Measurements from ENCODE around the gene DMKN. TPM values are rescaled to one million over a fixed set of nuclear protein-coding genes. Genes with fewer than 3 reads are reported as not detected.

DMKN gene
- total and polyA plus RNA-seq, 2 experiments from 2014 or later = 220 to 289 TPM

DNA sequence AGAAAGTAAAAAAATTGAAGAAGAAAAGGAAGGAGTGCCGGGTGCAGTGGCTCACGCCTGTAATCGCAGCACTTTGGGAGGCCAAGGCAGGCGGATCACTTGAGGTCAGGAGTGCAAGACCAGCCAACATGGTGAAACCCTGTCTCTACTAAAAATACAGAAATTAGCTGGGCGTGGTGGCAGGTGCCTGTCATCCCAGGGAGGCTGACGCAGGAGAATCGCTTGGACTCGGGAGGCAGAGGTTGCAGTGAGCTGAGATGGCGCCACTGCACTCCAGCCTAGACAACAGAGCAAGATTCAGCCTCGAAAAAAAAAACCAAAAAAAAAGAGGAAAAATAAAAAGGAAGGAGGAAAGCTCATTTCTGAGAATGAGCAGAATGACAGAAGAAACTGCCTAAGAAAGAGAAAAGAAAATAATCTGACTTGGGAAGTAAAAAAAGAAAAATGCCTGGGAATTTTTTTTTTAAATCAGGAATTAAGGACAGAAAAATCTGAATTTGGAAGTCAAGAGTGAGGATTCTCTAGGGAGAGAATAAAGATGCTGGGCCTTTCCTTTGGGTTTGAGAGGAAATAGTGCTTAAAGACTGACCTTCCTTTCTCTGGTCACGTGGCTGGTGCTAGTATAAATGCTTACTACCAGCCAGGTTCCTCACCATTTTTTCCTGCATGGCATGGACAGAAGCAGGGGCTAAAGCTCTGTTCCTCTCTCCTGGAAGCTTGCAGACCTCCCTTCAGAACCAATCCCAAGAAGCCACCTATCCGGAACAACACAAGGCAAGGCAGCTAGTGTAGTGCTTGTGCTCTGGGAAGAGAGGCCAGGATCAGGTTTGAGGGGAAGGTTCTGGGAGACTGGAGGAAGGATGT lies 65.6 kb downstream of the DMKN start, which contains the start of gene FFAR2:
Gene FFAR2 (plus strand): TSS at position 652 of the 864 bp plus-strand sequence. CDS start 1,458 bp downstream, outside the sequence.
- no peaks in the 10 kb centered on the region for H3K4me1 ChIP-seq (ENCODE audit: low read depth)
- DNase-seq (ENCODE audit: low read depth in 1 of 2, low spot score in 1 of 2) = no peak
- H3K36me3 ChIP-seq = no peaks in the 10 kb centered on the region
- no peaks in the 10 kb centered on the region for H3K27me3 ChIP-seq
- H3K4me3 ChIP-seq = no peak within 1 kb of the TSS
- H3K9me3 ChIP-seq (ENCODE audit: low read depth) = no peaks in the 10 kb centered on the region
- no peak within 1 kb of the TSS for H3K27ac ChIP-seq
- TF ChIP-seq, protein P1, sequence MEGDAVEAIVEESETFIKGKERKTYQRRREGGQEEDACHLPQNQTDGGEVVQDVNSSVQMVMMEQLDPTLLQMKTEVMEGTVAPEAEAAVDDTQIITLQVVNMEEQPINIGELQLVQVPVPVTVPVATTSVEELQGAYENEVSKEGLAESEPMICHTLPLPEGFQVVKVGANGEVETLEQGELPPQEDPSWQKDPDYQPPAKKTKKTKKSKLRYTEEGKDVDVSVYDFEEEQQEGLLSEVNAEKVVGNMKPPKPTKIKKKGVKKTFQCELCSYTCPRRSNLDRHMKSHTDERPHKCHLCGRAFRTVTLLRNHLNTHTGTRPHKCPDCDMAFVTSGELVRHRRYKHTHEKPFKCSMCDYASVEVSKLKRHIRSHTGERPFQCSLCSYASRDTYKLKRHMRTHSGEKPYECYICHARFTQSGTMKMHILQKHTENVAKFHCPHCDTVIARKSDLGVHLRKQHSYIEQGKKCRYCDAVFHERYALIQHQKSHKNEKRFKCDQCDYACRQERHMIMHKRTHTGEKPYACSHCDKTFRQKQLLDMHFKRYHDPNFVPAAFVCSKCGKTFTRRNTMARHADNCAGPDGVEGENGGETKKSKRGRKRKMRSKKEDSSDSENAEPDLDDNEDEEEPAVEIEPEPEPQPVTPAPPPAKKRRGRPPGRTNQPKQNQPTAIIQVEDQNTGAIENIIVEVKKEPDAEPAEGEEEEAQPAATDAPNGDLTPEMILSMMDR (IDR thresholded peaks at IDR 0.05; ENCODE audit: low read depth, low read length) = no peak

Other genes with a start within 250 kb of the DMKN start
- gene USF2, start 244.7 kb downstream of the DMKN start, total RNA-seq = 210 and 235 TPM in 2 replicates
- gene USF2, start 244.7 kb downstream of the DMKN start, polyA plus RNA-seq = 27.9 and 31.7 TPM in 2 replicates
- gene HAMP, start 231.1 kb downstream of the DMKN start, total RNA-seq = 2.5 and 3.7 TPM in 2 replicates
- gene HAMP, start 231.1 kb downstream of the DMKN start, polyA plus RNA-seq = 10.6 and 25.6 TPM in 2 replicates
- gene MAG, start 221.5 kb downstream of the DMKN start, total RNA-seq = 2.1 and 2.4 TPM in 2 replicates
- 1.2 and 1.3 TPM in 2 replicates for gene MAG, start 221.5 kb downstream of the DMKN start, polyA plus RNA-seq
- gene CD22, start 184.5 kb downstream of the DMKN start, total RNA-seq = 0.28 and 0.51 TPM in 2 replicates
- gene CD22, start 184.5 kb downstream of the DMKN start, polyA plus RNA-seq = 0.50 TPM in 1 of 2 replicates, not detected in the other
- gene FFAR1, start 165.7 kb downstream of the DMKN start, total RNA-seq = not detected in 2 replicates
- 0.11 TPM in 1 of 2 replicates, not detected in the other for gene FFAR1, start 165.7 kb downstream of the DMKN start, polyA plus RNA-seq
- gene FFAR3, start 155.2 kb downstream of the DMKN start, total RNA-seq = 0.21 TPM in 1 of 2 replicates, not detected in the other
- gene FFAR3, start 155.2 kb downstream of the DMKN start, polyA plus RNA-seq = not detected in 2 replicates
- gene GPR42, start 142.6 kb downstream of the DMKN start, total RNA-seq = 0.33 and 0.42 TPM in 2 replicates
- gene GPR42, start 142.6 kb downstream of the DMKN start, polyA plus RNA-seq = 0.32 TPM in 1 of 2 replicates, not detected in the other
- not detected in 2 replicates for gene FFAR2, start 65.4 kb downstream of the DMKN start, total RNA-seq
- not detected in 2 replicates for gene FFAR2, start 65.4 kb downstream of the DMKN start, polyA plus RNA-seq
- gene KRTDAP, start 23.2 kb downstream of the DMKN start, total RNA-seq = 0.60 TPM in 1 of 2 replicates, not detected in the other
- 1.4 and 2.2 TPM in 2 replicates for gene KRTDAP, start 23.2 kb downstream of the DMKN start, polyA plus RNA-seq
- 0.15 TPM in 1 of 2 replicates, not detected in the other for gene SBSN, start 14.7 kb upstream of the DMKN start, total RNA-seq
- gene SBSN, start 14.7 kb upstream of the DMKN start, polyA plus RNA-seq = not detected in 2 replicates
- 0.46 TPM in 1 of 2 replicates, not detected in the other for gene GAPDHS, start 19.8 kb upstream of the DMKN start, total RNA-seq
- not detected in 2 replicates for gene GAPDHS, start 19.8 kb upstream of the DMKN start, polyA plus RNA-seq
- 95.9 and 149 TPM in 2 replicates for gene TMEM147, start 32.0 kb upstream of the DMKN start, total RNA-seq
- gene TMEM147, start 32.0 kb upstream of the DMKN start, polyA plus RNA-seq = 186 and 260 TPM in 2 replicates
- gene ATP4A, start 50.0 kb upstream of the DMKN start, total RNA-seq = 0.74 TPM in 1 of 2 replicates, not detected in the other
- 0.10 TPM in 1 of 2 replicates, not detected in the other for gene ATP4A, start 50.0 kb upstream of the DMKN start, polyA plus RNA-seq
- not detected in 2 replicates for gene PMIS2, start 72.5 kb upstream of the DMKN start, total RNA-seq
- not detected in 2 replicates for gene PMIS2, start 72.5 kb upstream of the DMKN start, polyA plus RNA-seq
- 17.2 and 20.5 TPM in 2 replicates for gene HAUS5, start 99.1 kb upstream of the DMKN start, total RNA-seq
- gene HAUS5, start 99.1 kb upstream of the DMKN start, polyA plus RNA-seq = 25.5 and 29.6 TPM in 2 replicates
- gene RBM42, start 115.4 kb upstream of the DMKN start, total RNA-seq = 128 and 146 TPM in 2 replicates
- gene RBM42, start 115.4 kb upstream of the DMKN start, polyA plus RNA-seq = 161 and 170 TPM in 2 replicates
- 1.1 and 3.1 TPM in 2 replicates for gene ETV2, start 128.1 kb upstream of the DMKN start, total RNA-seq
- 3.1 and 4.0 TPM in 2 replicates for gene ETV2, start 128.1 kb upstream of the DMKN start, polyA plus RNA-seq
- gene COX6B1, start 134.7 kb upstream of the DMKN start, total RNA-seq = 817 and 1,352 TPM in 2 replicates
- 1,159 and 1,609 TPM in 2 replicates for gene COX6B1, start 134.7 kb upstream of the DMKN start, polyA plus RNA-seq
- 1.2 TPM in 1 of 2 replicates, not detected in the other for gene UPK1A, start 152.9 kb upstream of the DMKN start, total RNA-seq
- gene UPK1A, start 152.9 kb upstream of the DMKN start, polyA plus RNA-seq = 0.67 and 1.4 TPM in 2 replicates
- gene ZBTB32, start 190.9 kb upstream of the DMKN start, total RNA-seq = not detected in 2 replicates
- gene ZBTB32, start 190.9 kb upstream of the DMKN start, polyA plus RNA-seq = 0.53 and 0.59 TPM in 2 replicates
- 18.2 and 38.1 TPM in 2 replicates for gene KMT2B, start 204.4 kb upstream of the DMKN start, total RNA-seq
- gene KMT2B, start 204.4 kb upstream of the DMKN start, polyA plus RNA-seq = 8.9 and 11.9 TPM in 2 replicates
- 1.5 and 2.6 TPM in 2 replicates for gene IGFLR1, start 228.8 kb upstream of the DMKN start, total RNA-seq
- gene IGFLR1, start 228.8 kb upstream of the DMKN start, polyA plus RNA-seq = 2.4 and 5.5 TPM in 2 replicates
- 30.3 and 40.2 TPM in 2 replicates for gene U2AF1L4, start 231.8 kb upstream of the DMKN start, total RNA-seq
- gene U2AF1L4, start 231.8 kb upstream of the DMKN start, polyA plus RNA-seq = 45.5 and 61.7 TPM in 2 replicates
- gene PSENEN, start 232.0 kb upstream of the DMKN start, total RNA-seq = 43.7 and 65.4 TPM in 2 replicates
- 158 and 173 TPM in 2 replicates for gene PSENEN, start 232.0 kb upstream of the DMKN start, polyA plus RNA-seq
- 16.0 and 16.8 TPM in 2 replicates for gene LIN37, start 234.9 kb upstream of the DMKN start, total RNA-seq
- gene LIN37, start 234.9 kb upstream of the DMKN start, polyA plus RNA-seq = 11.4 and 16.3 TPM in 2 replicates
- gene HSPB6, start 243.4 kb upstream of the DMKN start, total RNA-seq = 0.51 and 2.5 TPM in 2 replicates
- gene HSPB6, start 243.4 kb upstream of the DMKN start, polyA plus RNA-seq = 0.76 and 2.6 TPM in 2 replicates
- gene PROSER3, start 244.5 kb upstream of the DMKN start, total RNA-seq = 14.8 and 16.3 TPM in 2 replicates
- gene PROSER3, start 244.5 kb upstream of the DMKN start, polyA plus RNA-seq = 28.9 and 35.7 TPM in 2 replicates